ELF-1 (cell line): ENCODE results near the gene WNT8B.

ENCODE experiments used
- DNase-seq: peaks from one replicate; pipeline ENCODE4 v3.0.0-alpha.2; 2016; ENCODE audit warnings: low read depth, low spot score

WNT8B gene

DNA sequence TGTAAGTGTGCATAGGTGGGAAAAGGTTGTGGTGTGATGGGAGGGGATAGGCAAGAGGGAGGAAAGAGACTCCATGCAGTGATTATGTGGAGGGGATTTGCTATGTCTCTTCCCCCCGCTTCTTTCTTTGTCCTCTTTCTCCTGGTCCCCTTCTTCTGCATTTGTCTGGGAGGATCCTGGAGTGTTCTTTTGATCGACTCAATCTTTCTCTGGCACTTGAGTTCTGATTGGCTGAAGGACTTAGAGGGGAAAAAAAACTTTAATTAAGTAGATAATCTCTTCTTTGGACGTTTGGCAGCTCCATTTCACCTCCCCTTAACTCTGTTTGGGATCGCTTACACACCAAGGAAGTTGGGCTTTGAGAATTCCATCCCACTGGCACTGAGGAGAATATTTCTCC, at the start of gene WNT8B:
TSS of gene WNT8B (plus strand) at position 301 of the 400 bp plus-strand sequence. CDS start 160 bp downstream, outside the sequence.
- DNase-seq = no peak

DNA sequence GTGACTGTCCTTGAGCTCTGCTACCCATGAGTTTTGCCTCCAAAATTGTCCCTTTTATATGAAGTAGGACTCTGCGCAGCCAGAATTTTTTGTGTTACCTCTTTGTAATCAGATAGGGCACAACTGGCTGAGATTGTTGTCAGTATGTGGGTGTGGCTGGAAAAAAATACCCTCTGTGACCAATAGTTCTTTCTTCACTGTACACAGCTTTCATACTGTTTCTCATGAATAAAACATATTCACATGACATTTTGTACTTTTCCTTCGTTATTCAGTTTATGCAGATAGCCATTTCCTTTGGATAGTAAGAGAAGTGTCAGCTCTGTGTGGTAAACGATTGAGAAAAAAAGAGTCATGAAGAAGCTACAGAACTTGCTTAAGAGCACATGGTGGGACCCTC, 49.6 kb upstream of the WNT8B start:
- DNase-seq = no peak

- no peak for DNase-seq
These were observed 42.8 kb upstream of the WNT8B start for GRCh38 chr10:100419911-100420449.

- DNase-seq = no peak
These were observed 35.4 kb upstream of the WNT8B start for GRCh38 chr10:100427374-100427773.

DNA sequence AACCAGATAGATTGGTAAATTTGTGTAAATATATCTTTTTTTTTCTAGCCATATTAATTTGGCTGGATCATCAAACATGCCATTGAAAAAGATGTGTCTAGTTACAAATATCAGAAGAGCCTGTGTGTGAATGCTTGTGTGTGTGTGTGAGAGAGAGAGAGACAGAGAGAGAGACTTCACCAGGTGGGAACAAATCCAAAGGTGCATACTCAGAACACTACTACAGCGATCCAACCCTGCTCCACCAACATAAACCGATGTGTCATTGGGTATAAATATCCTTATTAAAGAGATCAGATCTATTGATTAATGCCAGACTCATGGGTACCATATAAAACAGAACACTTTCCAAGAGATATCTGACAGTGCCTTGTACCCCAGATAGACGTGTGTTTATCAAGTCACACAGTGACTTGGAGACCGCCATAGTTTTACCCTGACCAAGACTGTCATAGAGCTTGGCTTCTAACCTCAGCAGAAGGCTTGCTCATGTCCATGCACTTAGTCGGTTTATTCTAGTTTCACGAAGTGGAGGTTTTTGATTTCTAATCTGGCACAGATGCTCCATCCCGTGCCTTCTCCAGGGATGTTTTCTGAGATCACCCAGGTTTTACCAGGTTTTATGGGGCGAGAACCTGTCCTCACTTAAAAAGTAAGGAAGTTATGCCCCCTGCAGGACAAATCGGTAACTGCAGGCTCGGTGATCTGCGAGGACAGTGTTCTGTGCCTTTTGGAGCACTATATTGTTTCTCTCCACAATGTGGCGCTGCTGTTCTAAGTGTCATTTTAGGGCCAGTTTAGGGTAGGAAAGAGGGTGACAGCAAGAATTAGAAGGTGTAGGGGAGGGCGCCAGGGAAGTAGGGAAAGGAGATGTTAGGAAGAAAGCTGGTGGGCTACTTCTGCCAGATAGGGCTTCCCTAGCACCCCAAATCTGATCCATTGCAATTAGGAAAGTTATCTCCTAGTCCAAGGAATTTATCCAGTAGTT, 29.3 kb upstream of the WNT8B start:
- peak; percentile 97 for DNase-seq

DNA sequence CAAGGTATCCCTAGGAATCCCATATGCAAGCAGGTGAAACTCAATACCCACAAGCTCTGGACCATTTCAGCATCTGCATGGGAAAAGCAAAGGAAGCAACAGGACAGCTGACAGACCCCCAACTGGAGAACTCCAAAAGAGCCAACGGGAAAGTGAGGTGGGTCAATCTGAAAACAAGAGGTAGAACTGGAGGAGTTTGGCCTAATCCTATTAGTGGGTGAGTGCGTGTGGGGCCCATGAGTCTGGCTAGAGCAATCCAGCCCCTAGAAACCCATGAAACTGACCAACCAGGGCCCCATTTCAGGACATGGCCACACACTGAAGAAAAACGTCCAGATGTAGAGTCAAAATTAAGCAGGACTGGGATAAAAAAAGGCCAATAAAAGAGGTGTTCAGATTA, 26.6 kb upstream of the WNT8B start:
- no peak for DNase-seq

DNA sequence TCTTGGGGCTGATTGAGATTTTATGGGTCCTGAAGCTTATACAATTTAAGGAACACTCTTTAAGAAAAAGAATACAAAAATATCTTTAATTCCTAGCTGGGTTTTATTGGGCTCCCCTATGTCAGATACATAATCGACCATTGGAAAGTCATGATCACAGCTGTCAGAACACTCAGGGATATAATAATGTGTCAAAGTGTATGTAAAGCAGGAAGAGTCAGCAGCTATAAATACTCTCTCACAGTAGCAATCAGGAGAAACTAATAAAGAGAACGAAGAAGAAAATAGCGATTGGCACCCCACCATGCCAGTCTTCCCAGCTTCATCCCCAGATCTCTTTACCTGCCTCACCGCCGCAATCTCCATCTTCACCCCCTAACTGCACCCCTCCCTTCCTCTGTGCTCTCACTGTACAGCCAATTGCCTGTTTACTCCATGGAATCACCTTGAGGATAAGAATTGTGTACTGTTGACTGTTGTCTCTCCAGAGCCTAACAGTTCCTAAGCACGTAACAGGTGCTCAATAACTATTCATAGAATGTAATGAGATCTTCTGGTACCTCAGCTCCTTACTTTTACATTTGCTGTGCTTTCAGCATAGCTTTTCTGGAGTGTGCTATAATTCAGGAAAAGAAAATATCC, 24.0 kb upstream of the WNT8B start:
- no peak for DNase-seq

- DNase-seq = peak; percentile 57
These were observed 20.3 kb upstream of the WNT8B start for GRCh38 chr10:100442548-100442947.

DNA sequence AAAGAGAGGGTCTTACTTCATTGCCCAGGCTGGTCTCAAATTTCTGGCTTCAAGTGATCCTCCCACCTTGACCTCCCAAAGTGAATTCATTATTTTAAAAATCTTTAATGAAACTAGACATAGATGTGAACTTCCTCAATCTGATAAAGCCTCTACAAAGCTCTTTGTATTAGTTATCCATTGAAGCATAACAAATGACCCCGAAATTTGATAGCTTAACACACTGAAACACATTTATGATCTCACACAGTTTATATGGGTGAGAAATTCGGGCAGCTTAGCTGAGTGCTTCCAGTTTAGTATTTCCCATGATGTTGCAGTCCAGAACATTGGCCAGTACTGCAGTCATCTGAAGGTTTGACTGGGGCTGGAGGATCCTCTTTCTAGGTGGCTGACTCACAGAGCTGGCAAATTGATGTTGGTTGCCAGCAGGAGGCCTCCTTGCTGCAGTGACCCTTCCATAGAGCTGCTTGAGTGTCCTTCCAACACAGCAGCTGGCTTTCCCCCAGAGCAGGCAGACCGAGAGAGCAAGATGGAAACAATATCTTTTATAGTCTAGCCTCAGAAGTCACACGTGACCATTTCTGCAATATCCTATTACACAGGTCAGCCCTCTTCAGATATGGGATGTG, 16.6 kb upstream of the WNT8B start:
- no peak for DNase-seq

- no peak for DNase-seq
These were observed 15.1 kb upstream of the WNT8B start for GRCh38 chr10:100447663-100448062.

GRCh38 chr10:100448951-100449350, 13.9 kb upstream of the WNT8B start:
- no peak for DNase-seq

- no peak for DNase-seq
These were observed 5.5 kb downstream of the WNT8B start for GRCh38 chr10:100468322-100468721.

DNA sequence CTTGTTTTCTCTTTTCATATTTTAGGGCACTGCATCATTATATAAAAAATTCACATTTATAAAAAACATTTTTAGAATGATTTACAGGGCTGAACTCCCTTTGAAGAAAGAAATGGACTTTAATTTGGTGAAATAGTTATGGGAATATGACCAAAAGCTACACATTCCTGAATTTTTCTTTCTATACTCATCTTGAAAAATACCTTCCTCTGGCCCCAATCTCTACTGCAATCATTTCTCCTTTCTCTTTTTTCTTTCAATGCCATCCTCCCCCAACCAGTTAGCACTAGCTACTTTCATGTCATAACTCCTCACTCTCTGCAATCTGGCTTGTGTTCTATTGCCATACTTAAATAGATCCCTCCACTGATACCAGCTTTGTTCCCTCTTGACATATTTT, 6.2 kb downstream of the WNT8B start:
- DNase-seq = no peak

GRCh38 chr10:100469756-100470155, 6.9 kb downstream of the WNT8B start:
- DNase-seq = no peak

DNA sequence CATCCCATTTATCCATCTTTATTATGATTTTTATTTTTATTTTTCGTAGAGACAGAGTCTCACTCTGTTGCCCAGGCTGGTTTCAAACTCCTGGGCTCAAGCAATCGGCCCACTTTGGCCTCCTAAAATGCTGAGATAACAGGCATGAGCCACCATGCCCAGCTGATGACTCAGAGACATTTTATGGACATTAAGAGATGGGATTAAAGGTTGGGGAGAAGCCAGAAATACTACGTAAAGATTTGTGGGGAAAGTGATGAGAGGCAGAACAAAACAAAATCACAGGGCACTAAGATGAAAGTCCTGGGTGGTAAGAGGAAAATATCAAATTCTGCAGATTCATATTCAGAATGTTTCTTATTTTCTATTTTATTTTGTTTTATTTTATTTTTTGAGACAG, 7.6 kb downstream of the WNT8B start:
- no peak for DNase-seq

- no peak for DNase-seq
These were observed 15.2 kb downstream of the WNT8B start for GRCh38 chr10:100477970-100478369.

- no peak for DNase-seq
These were observed 16.2 kb downstream of the WNT8B start for GRCh38 chr10:100479037-100479436.

DNA sequence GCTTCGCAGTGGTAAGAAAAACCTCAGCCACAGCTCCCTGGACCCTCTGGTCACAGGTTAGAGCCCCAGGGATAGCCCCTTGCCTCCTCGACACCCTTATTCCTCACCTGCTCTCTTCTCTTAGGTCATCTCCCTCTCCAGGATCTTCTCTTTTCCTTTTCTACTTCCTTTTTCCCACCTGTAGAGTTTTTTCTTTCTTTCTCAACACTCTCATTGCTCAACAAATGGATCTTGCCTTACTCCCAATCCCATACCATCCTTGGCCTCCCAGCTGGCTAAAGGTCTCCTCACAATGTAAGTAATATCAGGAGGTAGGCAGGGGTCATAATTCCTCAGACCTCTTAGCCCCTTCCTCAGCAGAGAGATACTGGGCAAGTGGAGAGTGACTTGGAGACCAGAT, 17.2 kb downstream of the WNT8B start:
- DNase-seq = no peak

GRCh38 chr10:100481462-100482081, 18.8 kb downstream of the WNT8B start:
- peak; percentile 98 for DNase-seq

DNA sequence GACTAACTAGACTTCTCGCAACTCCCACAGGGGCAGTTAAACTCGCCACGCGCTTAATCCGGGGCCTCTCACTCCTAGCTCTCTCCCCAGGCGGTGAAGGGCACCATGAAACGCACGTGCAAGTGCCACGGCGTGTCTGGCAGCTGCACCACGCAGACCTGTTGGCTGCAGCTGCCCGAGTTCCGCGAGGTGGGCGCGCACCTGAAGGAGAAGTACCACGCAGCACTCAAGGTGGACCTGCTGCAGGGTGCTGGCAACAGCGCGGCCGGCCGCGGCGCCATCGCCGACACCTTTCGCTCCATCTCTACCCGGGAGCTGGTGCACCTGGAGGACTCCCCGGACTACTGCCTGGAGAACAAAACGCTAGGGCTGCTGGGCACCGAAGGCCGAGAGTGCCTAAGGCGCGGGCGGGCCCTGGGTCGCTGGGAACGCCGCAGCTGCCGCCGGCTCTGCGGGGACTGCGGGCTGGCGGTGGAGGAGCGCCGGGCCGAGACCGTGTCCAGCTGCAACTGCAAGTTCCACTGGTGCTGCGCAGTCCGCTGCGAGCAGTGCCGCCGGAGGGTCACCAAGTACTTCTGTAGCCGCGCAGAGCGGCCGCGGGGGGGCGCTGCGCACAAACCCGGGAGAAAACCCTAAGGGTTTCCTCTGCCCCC, 19.5 kb downstream of the WNT8B start:
- peak; percentile 85 for DNase-seq

DNA sequence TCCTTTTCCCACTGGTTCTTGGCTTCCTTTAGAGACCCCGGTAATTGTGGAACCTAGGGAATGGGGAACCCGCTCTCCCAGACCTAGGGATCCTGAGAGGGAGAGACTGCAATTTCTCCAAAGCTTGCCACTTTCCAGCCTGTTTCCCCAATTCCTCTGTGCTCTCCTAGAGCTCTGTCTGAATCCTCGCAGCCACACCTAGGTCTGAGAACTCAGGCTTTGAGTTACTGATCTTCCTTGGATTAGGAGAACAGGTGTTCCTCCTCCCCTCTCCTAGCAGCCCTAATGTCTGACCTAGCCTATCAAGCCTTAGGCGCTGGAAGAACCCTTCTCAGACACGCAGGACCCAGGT, 20.0 kb downstream of the WNT8B start:
- DNase-seq = no peak
